ENCODE results near the gene SLC25A11. TPM values are rescaled to one million over a fixed set of nuclear protein-coding genes. Genes with fewer than 3 reads are reported as not detected.

SLC25A11 gene
- total RNA-seq, 1 experiment from 2014 or later: 65.9 TPM

DNA sequence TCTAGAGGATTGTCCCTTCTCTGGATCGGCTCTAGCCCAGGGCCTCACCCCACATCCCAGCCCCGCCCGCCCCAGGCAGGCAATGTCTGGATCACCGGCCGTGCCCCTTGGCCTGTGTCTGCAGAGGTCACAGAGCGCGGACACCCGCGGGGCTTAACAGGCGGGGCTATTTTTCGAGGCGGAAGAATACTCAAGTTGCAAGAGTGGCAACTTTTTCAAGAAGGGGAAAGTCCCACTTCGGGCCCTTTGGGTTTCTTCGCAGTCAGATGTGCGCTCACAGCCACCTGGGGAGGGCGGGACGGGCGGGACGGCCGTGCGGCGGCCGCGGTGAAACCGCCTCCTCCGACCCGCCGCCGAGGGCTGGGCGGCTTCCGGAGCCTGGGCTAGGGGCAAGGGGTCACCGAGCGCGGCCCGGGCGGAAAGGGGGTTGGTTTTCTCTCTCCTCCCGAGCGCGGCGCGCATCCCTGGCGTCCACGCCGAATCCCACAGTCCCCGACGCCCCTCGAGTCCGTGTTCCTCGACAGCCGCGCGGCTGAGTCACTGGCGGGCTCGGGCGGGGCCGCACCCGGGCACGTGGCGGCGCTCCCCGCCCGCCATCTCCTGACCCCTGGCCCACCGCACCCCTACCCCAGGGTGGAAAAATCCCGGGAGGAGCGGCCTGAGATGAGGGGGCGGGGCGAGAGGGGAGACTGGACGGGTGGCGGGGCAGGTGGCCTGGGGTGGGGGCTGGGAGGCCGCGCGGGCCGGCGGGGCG, 9.7 kb upstream of the SLC25A11 start:
- intact Hi-C loops (cut with micrococcal nuclease; ENCODE audit: unreplicated experiment): no loop called here
- ChIA-PET CTCF (no interaction called here), POLR2A (interaction anchor here (0.7 to 1.1 kb wide), 2 partner anchors 18 to 37 kb away, joined by 3 to 4 read pairs; partner anchors contain the start of gene SPAG7)
- no peak for DNase-seq (ENCODE audit: low read depth, low spot score)
- Histone ChIP-seq H3K9me3 (ENCODE audit: control insufficient read depth, insufficient read depth, low read depth, low read length) (no peaks in the 10 kb centered on the region), H3K4me1 (ENCODE audit: control insufficient read depth, insufficient read depth, low read length) (peaks cover 29% of the 10 kb centered on the region), H3K4me3 (ENCODE audit: low read depth in 2 of 2, low read length in 2 of 2) (peak overlapping the region; percentile 83 to 85), H3K27me3 (ENCODE audit: control insufficient read depth, insufficient read depth, low read length) (no peaks in the 10 kb centered on the region), H3K27ac (ENCODE audit: low read length) (peak overlapping the region; percentile 93), H3K36me3 (ENCODE audit: control insufficient read depth, insufficient read depth, low read length) (peaks cover 6% of the 10 kb centered on the region)
- peak; percentile 52 for ATAC-seq
- no TSS peak for BruUV-seq (replicated peaks)
- peak; percentile 50; the same call in 1 of the 2 replicates for TF ChIP-seq POLR2AphosphoS5 (IDR thresholded peaks at IDR 0.05; ENCODE audit: low read depth, low read length)
- TF ChIP-seq, protein P1, sequence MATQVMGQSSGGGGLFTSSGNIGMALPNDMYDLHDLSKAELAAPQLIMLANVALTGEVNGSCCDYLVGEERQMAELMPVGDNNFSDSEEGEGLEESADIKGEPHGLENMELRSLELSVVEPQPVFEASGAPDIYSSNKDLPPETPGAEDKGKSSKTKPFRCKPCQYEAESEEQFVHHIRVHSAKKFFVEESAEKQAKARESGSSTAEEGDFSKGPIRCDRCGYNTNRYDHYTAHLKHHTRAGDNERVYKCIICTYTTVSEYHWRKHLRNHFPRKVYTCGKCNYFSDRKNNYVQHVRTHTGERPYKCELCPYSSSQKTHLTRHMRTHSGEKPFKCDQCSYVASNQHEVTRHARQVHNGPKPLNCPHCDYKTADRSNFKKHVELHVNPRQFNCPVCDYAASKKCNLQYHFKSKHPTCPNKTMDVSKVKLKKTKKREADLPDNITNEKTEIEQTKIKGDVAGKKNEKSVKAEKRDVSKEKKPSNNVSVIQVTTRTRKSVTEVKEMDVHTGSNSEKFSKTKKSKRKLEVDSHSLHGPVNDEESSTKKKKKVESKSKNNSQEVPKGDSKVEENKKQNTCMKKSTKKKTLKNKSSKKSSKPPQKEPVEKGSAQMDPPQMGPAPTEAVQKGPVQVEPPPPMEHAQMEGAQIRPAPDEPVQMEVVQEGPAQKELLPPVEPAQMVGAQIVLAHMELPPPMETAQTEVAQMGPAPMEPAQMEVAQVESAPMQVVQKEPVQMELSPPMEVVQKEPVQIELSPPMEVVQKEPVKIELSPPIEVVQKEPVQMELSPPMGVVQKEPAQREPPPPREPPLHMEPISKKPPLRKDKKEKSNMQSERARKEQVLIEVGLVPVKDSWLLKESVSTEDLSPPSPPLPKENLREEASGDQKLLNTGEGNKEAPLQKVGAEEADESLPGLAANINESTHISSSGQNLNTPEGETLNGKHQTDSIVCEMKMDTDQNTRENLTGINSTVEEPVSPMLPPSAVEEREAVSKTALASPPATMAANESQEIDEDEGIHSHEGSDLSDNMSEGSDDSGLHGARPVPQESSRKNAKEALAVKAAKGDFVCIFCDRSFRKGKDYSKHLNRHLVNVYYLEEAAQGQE (IDR thresholded peaks at IDR 0.05; ENCODE audit: insufficient read depth in 1 of 2, low read depth in 2 of 2, low read length in 1 of 2): no peak
- TF ChIP-seq, protein P2, sequence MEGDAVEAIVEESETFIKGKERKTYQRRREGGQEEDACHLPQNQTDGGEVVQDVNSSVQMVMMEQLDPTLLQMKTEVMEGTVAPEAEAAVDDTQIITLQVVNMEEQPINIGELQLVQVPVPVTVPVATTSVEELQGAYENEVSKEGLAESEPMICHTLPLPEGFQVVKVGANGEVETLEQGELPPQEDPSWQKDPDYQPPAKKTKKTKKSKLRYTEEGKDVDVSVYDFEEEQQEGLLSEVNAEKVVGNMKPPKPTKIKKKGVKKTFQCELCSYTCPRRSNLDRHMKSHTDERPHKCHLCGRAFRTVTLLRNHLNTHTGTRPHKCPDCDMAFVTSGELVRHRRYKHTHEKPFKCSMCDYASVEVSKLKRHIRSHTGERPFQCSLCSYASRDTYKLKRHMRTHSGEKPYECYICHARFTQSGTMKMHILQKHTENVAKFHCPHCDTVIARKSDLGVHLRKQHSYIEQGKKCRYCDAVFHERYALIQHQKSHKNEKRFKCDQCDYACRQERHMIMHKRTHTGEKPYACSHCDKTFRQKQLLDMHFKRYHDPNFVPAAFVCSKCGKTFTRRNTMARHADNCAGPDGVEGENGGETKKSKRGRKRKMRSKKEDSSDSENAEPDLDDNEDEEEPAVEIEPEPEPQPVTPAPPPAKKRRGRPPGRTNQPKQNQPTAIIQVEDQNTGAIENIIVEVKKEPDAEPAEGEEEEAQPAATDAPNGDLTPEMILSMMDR (IDR thresholded peaks at IDR 0.05): no peak
- no peak for TF ChIP-seq TCF7L2 (IDR thresholded peaks at IDR 0.05; ENCODE audit: low read depth, low read length)
- no peak for TF ChIP-seq SIN3A (IDR thresholded peaks at IDR 0.05; ENCODE audit: borderline replicate concordance, insufficient read depth, low read depth, low read length)
- in situ Hi-C loops (cut with HindIII; ENCODE audit: low pct_unique_long_range_greater_than_20kb, low sequenced_read_pairs): no loop called here

DNA sequence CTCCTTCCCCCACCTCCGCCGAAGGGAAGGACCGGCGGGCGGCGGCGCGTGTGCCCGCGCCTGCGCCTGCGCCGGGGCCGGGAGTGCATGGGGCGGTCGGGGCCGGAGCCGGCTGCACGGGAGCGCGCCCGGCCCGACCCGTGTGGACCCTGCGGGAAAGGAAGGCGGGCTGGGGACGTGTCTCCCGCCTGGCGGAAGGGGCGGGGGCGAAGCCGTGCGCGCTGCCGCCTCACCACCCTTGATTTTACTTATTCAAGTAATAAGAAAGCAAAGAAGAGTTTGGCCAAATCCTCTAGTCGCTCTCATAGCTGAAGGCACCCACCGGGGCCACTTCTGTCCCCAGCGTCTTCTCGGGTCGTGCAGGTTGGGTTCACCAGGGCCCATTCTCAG, 9.1 kb upstream of the SLC25A11 start:
- POLR2A ChIA-PET: interaction anchor here (0.7 to 1.1 kb wide), 2 partner anchors 18 to 38 kb away, joined by 3 to 4 read pairs; partner anchors contain the start of gene SPAG7
- in situ Hi-C loops (cut with HindIII; ENCODE audit: low pct_unique_long_range_greater_than_20kb, low sequenced_read_pairs): no loop called here
- H3K36me3 ChIP-seq (ENCODE audit: control insufficient read depth, insufficient read depth, low read length): peaks cover 6% of the 10 kb centered on the region
- peak; percentile 67 for ATAC-seq
- H3K27ac ChIP-seq (ENCODE audit: low read length): peak overlapping the region; percentile 93
- TF ChIP-seq, protein P1 (IDR thresholded peaks at IDR 0.05; ENCODE audit: insufficient read depth in 1 of 2, low read depth in 2 of 2, low read length in 1 of 2): no peak
- TF ChIP-seq POLR2AphosphoS5 (IDR thresholded peaks at IDR 0.05; ENCODE audit: low read depth, low read length) (peak; percentile 30; the same call in 1 of the 2 replicates), TCF7L2 (IDR thresholded peaks at IDR 0.05; ENCODE audit: low read depth, low read length) (no peak), SIN3A (IDR thresholded peaks at IDR 0.05; ENCODE audit: borderline replicate concordance, insufficient read depth, low read depth, low read length) (no peak)
- H3K4me3 ChIP-seq (ENCODE audit: low read depth in 2 of 2, low read length in 2 of 2): peak overlapping the region; percentile 83 to 85
- no peak for DNase-seq (ENCODE audit: low read depth, low spot score)
- CTCF ChIA-PET: no interaction called here
- no peaks in the 10 kb centered on the region for H3K9me3 ChIP-seq (ENCODE audit: control insufficient read depth, insufficient read depth, low read depth, low read length)
- BruUV-seq (replicated peaks): no TSS peak
- intact Hi-C loops (cut with micrococcal nuclease; ENCODE audit: unreplicated experiment): no loop called here
- peaks cover 35% of the 10 kb centered on the region for H3K4me1 ChIP-seq (ENCODE audit: control insufficient read depth, insufficient read depth, low read length)
- H3K27me3 ChIP-seq (ENCODE audit: control insufficient read depth, insufficient read depth, low read length): no peaks in the 10 kb centered on the region
